NCI-H1105 (cell line): ENCODE results near the gene TMEM196.

Experiments used
- DNase-seq: peaks from one replicate; lab custom pipeline; 2025; lab: John Stamatoyannopoulos, UW

Gene TMEM196

GRCh38 chr7:19772841-19773760 is at the start of gene TMEM196:
Gene TMEM196 (minus strand): TSS chr7:19773617. CDS start chr7:19772696, 921 bp downstream.
- peak; percentile 5 for DNase-seq

- no peak for DNase-seq
Observed at GRCh38 chr7:19816128-19816527, 42.7 kb upstream of the TMEM196 start.

DNA sequence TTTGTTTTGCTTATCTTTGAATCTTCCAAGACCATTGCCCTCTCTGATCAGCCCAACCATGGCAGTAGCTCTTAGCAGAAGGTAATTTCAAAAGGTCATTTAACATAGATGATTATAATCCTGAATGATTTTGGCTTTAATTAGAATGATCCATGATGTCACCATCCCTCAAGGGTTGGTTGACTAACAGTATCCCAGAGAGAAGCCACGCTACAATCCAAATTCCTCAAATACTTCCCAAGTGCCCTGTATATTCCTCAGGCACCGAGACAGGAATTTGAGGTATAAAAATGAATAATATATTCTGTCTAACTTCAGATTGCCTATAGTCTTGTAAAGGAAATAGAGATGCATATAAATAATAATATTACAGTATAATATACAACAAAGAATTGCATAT is 42.1 kb upstream of the TMEM196 start:
- no peak for DNase-seq

- no peak for DNase-seq
Observed at GRCh38 chr7:19814776-19815175, 41.4 kb upstream of the TMEM196 start.

DNA sequence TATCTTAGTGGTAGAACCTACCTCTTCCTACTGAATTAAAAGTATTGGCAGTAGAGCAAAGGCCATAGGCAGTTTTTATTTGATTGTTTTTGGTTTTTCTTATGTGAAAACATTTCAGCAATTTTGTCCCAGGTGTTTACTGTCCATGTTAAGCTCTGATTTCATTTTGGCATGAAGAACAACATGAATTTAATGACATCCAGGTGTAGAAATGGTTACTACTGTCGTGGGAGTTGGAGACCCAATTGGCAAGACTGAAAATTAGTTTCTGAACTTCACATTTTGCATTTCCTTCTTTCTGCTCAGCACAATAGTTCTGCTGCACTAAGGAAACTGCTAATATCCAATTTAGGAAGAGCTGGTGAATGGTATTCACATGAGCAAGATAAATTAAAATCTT is 38.0 kb upstream of the TMEM196 start:
- DNase-seq = no peak

DNA sequence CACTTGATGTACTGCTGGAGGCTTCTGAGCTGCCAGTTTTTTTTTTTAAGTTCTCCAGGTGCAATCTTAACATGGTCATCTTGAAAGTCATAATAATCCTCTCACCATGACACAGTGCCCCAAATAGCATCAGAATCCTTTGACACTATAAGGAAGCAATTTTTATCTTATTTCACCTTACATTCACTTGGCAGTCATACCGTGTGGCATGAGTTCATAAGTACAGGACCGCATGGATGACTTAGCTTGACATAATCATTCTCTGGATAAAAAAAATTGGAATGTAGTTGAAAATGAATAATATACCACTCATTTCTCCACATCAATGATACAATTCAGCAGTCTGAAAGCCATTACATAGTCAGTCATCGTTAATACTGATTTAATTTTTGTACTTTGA is 25.6 kb upstream of the TMEM196 start:
- no peak for DNase-seq

- DNase-seq = no peak
Observed at GRCh38 chr7:19783541-19783940, 10.1 kb upstream of the TMEM196 start.

- no peak for DNase-seq
Observed at GRCh38 chr7:19776981-19777380, 3.6 kb upstream of the TMEM196 start.

GRCh38 chr7:19775578-19775977 is 2.2 kb upstream of the TMEM196 start:
- DNase-seq = no peak

- DNase-seq = peak; percentile 27
Observed at GRCh38 chr7:19772306-19772705, 1.1 kb downstream of the TMEM196 start.

DNA sequence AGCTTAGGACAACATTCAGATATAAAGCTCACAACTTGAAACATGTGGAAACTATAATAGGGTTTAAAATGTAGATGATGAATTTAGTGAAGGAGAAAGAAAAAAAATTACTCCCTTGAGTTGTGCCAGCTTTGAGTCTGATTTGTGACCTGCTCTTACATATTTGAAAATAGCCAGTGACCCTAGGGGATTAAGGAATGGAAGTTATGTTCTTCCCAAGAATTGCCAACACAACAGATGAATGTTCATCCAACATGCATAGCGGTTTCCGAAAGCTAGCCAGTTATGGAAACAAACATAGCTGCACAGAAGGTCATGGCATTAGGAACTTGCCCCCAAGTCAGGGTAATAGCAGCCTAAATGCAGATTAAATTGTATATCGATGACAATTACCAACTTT is 10.8 kb downstream of the TMEM196 start:
- DNase-seq = no peak

GRCh38 chr7:19754521-19755116 is 18.8 kb downstream of the TMEM196 start:
- peak; percentile 42 for DNase-seq

GRCh38 chr7:19752020-19752419 is 21.4 kb downstream of the TMEM196 start:
- DNase-seq = no peak

GRCh38 chr7:19749658-19750057 is 23.8 kb downstream of the TMEM196 start:
- DNase-seq = no peak

- peak; percentile 50 for DNase-seq
Observed at GRCh38 chr7:19747740-19748339, 25.6 kb downstream of the TMEM196 start.

DNA sequence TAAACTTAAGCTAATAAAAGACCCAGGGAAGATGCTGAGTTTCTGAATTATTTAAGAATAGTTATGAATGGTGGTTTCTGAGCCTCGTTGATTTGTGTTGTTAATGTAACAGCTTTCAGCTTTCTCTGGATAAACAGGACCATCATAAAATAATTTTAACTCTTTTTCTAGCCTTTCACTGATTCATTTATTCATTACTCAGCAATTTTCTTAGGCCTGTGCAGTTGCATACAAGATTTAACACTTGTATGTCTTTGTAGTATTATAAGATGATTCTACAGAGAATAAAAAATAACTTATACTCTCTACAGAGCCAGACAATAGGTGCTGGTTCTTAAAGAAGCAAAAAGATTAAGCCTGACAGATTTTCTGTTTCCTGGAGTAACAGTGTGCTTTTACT is 29.3 kb downstream of the TMEM196 start:
- DNase-seq = no peak

DNA sequence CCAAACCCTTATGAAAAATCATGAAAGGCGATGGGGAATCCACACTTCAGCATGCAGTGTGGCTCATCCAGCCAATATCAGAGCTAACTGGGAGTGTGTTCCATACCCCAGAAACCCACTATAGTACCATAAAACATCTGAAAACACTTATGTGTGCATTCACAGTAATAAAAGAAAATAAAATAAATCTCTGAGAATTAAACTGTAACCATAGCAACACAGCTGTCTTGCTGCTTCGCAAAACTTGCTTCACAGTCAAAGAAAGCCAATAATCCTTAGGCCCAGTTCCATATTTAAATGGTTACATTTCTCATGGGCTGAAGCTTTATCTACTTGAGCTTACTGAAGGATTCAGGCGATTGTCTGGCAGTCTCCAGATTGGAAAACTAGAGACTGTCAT is 44.7 kb downstream of the TMEM196 start:
- DNase-seq = no peak

- DNase-seq = no peak
Observed at GRCh38 chr7:19725770-19726169, 47.6 kb downstream of the TMEM196 start.

DNA sequence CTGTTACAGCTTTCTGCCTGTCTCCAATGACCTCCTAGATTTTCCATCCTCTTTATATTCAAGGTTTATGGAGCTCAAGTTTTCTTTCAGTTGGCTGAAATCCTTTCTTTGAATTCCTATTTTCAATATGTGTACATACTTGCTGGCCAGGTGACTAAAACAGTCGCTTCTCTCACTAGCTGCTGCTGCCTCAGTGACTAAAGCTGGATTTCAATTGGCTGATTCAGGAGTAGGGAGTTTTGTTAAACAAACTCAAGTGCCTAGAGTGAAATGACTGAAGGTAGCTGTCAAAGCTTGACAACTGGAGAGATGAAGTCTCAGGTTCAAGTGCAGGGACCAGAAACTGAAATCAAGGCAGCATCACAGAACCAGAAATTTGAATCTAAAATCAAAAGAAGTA is 57.9 kb downstream of the TMEM196 start:
- DNase-seq = no peak

DNA sequence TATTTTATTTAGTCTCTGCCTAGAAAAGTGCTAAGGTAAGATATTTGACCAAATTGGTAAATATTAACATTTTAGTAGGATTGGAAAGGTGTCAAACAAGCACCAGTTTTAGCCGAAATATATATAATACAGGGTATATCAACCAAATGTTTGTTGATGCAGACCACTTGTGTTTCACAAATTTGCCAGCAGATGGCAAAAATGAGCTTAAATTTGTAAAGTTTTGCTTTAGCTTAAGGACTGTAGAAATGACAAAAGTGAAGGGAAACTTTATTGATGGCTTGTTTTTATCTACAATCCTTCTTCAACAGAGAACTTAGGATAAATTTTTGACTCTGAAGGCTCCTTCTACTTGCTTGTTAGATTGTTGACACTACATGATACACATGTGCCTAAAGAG is 59.7 kb downstream of the TMEM196 start:
- peak; percentile 1 for DNase-seq

DNA sequence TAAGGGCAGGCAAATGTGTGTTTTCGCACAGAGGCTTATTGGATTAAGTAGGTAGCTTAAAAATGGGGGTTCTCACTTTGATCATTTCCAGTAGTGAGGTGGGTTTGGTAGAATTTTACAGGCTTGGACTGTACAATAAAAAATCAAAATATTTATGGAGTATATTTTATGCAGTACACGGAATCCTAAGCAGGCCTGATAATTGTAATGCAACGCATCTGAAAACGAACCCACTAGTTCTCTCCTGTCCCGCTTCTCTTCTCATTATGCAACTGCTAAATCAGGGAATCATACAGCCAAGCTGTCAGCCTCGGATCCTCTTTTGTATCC is 64.2 kb downstream of the TMEM196 start:
- DNase-seq = no peak

DNA sequence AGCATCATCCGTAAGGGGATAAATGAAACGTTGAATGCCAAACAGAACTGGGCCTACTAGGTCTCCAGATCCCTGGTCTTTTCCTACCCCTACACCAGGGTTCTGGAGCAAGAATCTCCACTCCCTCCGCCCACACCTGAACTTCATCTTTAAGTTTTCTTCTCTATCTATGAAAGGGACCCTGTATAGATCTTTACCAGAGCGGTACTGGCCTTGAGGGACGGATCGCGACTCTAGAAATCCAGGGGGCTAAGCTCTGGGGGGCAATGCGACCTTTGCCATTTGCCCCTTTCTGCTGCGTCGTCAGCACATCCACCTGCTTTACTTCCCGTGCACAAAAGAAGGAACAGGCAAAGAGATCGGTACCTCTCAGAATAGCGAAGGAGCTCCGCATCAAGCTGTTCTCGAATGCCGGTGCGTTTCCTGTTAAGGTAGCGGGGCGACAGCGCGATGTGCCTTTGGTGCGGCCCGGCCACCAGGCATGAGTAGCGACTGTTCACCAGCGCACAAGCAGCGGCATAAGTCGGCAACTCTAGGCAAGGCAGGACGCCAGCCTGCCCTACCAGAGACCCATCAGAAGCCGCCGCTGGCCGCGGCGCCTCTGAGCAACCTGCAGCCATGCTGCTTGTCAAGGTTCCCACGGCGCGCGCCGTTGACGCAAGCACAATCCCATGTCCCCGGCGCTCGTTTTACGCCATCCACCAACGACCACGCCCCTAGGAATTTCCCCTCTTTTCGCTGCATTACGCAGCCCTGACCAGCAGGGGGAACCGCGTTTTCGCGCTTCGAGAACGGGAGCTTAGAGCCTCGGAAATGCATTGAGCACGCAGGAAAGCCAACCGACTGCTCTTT is 64.8 kb downstream of the TMEM196 start, which contains the start of gene POLR1F:
Gene POLR1F (minus strand): TSS at position 641 of the 852 bp plus-strand sequence. CDS start 21 bp downstream, at position 620.
- DNase-seq = peak; percentile 95
